GM23338 (cell line): ENCODE data around the gene MED9. TPM values are rescaled to one million over a fixed set of nuclear protein-coding genes. Genes with fewer than 3 reads are reported as not detected.

ENCODE experiments used
- ATAC-seq: fragments of 200-7000 bp; cut with Tn5 transposase; 3 replicates; pipeline ENCODE4 v1.9.1; 2020
- DNase-seq: peaks from one replicate; pipeline ENCODE4 v3.0.0-alpha.2; 2015; ENCODE audit warnings: low spot score
- H2AFZ ChIP-seq: fragments of 200-600 bp; sonication (generic); 2 replicates; pipeline ENCODE4 v1.8.0; 2016; ENCODE audit warnings: antibody characterized with exemption, mild to moderate bottlenecking, moderate library complexity
- H3F3A ChIP-seq: fragments of 200-600 bp; sonication (generic); replicated peaks from 2 replicates; pipeline ENCODE4 v1.8.0; 2017; ENCODE audit warnings: antibody characterized with exemption, mixed run types, low read depth
- H3K27ac ChIP-seq: fragments of 200-600 bp; sonication (generic); 2 replicates; pipeline ENCODE4 v1.6.1; 2016; ENCODE audit warnings: low read depth
- H3K27me3 ChIP-seq: fragments of 200-600 bp; sonication (generic); 2 replicates; pipeline ENCODE4 v1.8.0; 2016; ENCODE audit warnings: mild to moderate bottlenecking, mixed run types, moderate library complexity; ENCODE audit not compliant: insufficient read depth
- H3K36me3 ChIP-seq: fragments of 200-600 bp; sonication (generic); 2 replicates; pipeline ENCODE4 v1.8.0; 2016; ENCODE audit warnings: mild to moderate bottlenecking; ENCODE audit not compliant: insufficient read depth
- H3K4me1 ChIP-seq: fragments of 200-600 bp; sonication (generic); 2 replicates; pipeline ENCODE4 v1.8.0; 2016; ENCODE audit warnings: mild to moderate bottlenecking, moderate library complexity; ENCODE audit not compliant: insufficient read depth
- H3K4me2 ChIP-seq: fragments of 200-600 bp; sonication (generic); 2 replicates; pipeline ENCODE4 v1.7.1; 2017; ENCODE audit warnings: mixed run types
- H3K4me3 ChIP-seq: fragments of 200-600 bp; sonication (generic); 2 replicates; pipeline ENCODE4 v1.6.1; 2016; ENCODE audit warnings: mixed run types
- H3K79me2 ChIP-seq: fragments of 200-600 bp; sonication (generic); replicated peaks from 2 replicates; pipeline ENCODE4 v1.8.0; 2017; ENCODE audit warnings: mild to moderate bottlenecking; ENCODE audit not compliant: insufficient read depth
- H3K9me2 ChIP-seq: fragments of 200-600 bp; sonication (generic); 2 replicates; pipeline ENCODE4 v1.8.0; 2017; ENCODE audit not compliant: insufficient read depth
- H4K20me1 ChIP-seq: fragments of 200-600 bp; sonication (generic); replicated peaks from 2 replicates; pipeline ENCODE4 v1.8.0; 2017; ENCODE audit warnings: mild to moderate bottlenecking; ENCODE audit not compliant: insufficient read depth
- H3K27ac Mint-ChIP-seq: 2 replicates; pipeline ENCODE4 v1.8.0; 2020; ENCODE audit warnings: inconsistent platforms, mild to moderate bottlenecking, moderate library complexity, mixed read lengths
- H3K27me3 Mint-ChIP-seq: 3 replicates; pipeline ENCODE4 v1.8.0; 2022; ENCODE audit warnings: low read depth, mild to moderate bottlenecking, moderate library complexity, mixed read lengths, inconsistent platforms; ENCODE audit not compliant: insufficient read depth, poor library complexity
- H3K36me3 Mint-ChIP-seq: 3 replicates; pipeline ENCODE4 v1.8.0; 2021; ENCODE audit warnings: low read depth, mild to moderate bottlenecking, inconsistent platforms, moderate library complexity, mixed read lengths
- H3K4me1 Mint-ChIP-seq: 3 replicates; pipeline ENCODE4 v1.8.0; 2020; ENCODE audit warnings: mild to moderate bottlenecking, inconsistent platforms, mixed read lengths
- H3K4me3 Mint-ChIP-seq: 3 replicates; pipeline ENCODE4 v1.8.0; 2021; ENCODE audit warnings: moderate library complexity, mild to moderate bottlenecking, inconsistent platforms, mixed read lengths
- H3K9me3 Mint-ChIP-seq: 3 replicates; pipeline ENCODE4 v1.8.0; 2020; ENCODE audit warnings: moderate library complexity, mild to moderate bottlenecking, inconsistent platforms, mixed read lengths
- ETS1 ChIP-seq: IDR thresholded peaks from 2 replicates; pipeline ENCODE4 v1.6.1; 2016; ENCODE audit warnings: antibody characterized with exemption
- EZH2phosphoT487 ChIP-seq: fragments of 200-600 bp; sonication (generic); IDR thresholded peaks from one replicate; pipeline ENCODE4 v1.8.1; 2018; ENCODE audit warnings: antibody characterized with exemption; ENCODE audit not compliant: unreplicated experiment
- NANOG ChIP-seq: IDR thresholded peaks from 2 replicates; pipeline ENCODE4 v1.6.1; 2016; ENCODE audit warnings: antibody characterized with exemption, borderline replicate concordance
- ZNF114 ChIP-seq: fragments of 250-450 bp; sonication (Bioruptor Pico); IDR thresholded peaks from 2 replicates; pipeline ENCODE4 v1.5.0; 2020; ENCODE audit warnings: mild to moderate bottlenecking, moderate library complexity
- ZNF331 ChIP-seq: fragments of 250-450 bp; sonication (Bioruptor Pico); IDR thresholded peaks from 2 replicates; pipeline ENCODE4 v1.5.0; 2020; ENCODE audit warnings: low read depth, mild to moderate bottlenecking, moderate library complexity
- ZNF462 ChIP-seq: fragments of 250-450 bp; sonication (Bioruptor Pico); IDR thresholded peaks from 2 replicates; pipeline ENCODE4 v1.5.0; 2020; ENCODE audit warnings: mild to moderate bottlenecking, moderate library complexity
- polyA plus RNA-seq: library from polyadenylated mRNA; unstranded; fragments of >200 nt; fragmentation: Nextera tagmentation; extraction: Ambion mirVana; gene quantifications from 2 replicates; pipeline ENCODE4 v1.2.1, GENCODE V29; 2016
- total RNA-seq: library from RNA; depleted of rRNA; stranded (reverse); fragments of >200 nt; shearing (Covaris generic); gene quantifications from 2 replicates; pipeline ENCODE4 v1.2.3, GENCODE V29; 2014

MED9 gene
- total and polyA plus RNA-seq, 2 experiments from 2014 or later, result 17.3 to 19.9 TPM

- TF ChIP-seq ZNF462 (no peak), ZNF114 (CRISPR knock-in tag) (no peak), EZH2phosphoT487 (no peak), NANOG (no peak)
These were observed 54.4 kb downstream of the MED9 start (continued) for GRCh38 chr17:17531156-17531555.

GRCh38 chr17:17532991-17533390 is 56.2 kb downstream of the MED9 start:
- Mint-ChIP-seq H3K4me1 (peaks cover 4% of the 10 kb centered on the region; the same call in 1 of the 3 replicates), H3K27ac (no peak overlapping the region), H3K27me3 (peaks cover 6% of the 10 kb centered on the region), H3K4me3 (no peak overlapping the region), H3K9me3 (no peaks in the 10 kb centered on the region), H3K36me3 (no peaks in the 10 kb centered on the region)
- Histone ChIP-seq H2AFZ (no peak overlapping the region), H3K4me2 (no peak overlapping the region), H3K27me3 (no peaks in the 10 kb centered on the region), H3F3A (no peaks in the 10 kb centered on the region), H3K36me3 (no peaks in the 10 kb centered on the region), H3K9me2 (no peaks in the 10 kb centered on the region), H3K4me1 (no peaks in the 10 kb centered on the region), H3K4me3 (no peak overlapping the region), H3K27ac (no peak overlapping the region), H4K20me1 (no peaks in the 10 kb centered on the region), H3K79me2 (no peaks in the 10 kb centered on the region)
- TF ChIP-seq EZH2phosphoT487 (no peak), ZNF331 (CRISPR knock-in tag) (no peak), ETS1 (no peak)
- ATAC-seq (no peak), DNase-seq (no peak)
